Astrocyte (in vitro differentiated cells and primary cell): ENCODE measurements around the gene DNTT.

Experiments
- CTCF ChIP-seq: IDR thresholded peaks from 2 replicates; pipeline ENCODE4 v1.5.1; 2011; ENCODE audit warnings: low read depth, mild to moderate bottlenecking, inconsistent platforms, low read length, moderate library complexity; ENCODE audit not compliant: insufficient read depth
- EZH2 ChIP-seq: IDR thresholded peaks from 2 replicates; pipeline ENCODE4 v1.6.1; 2012; ENCODE audit warnings: mild to moderate bottlenecking, low read length, inconsistent platforms; ENCODE audit not compliant: insufficient read depth

GRCh38 chr10:96324447-96324846 is 20.2 kb downstream of the DNTT start:
- TF ChIP-seq CTCF (no peak), EZH2 (no peak)
